GM20000 (cell line): ENCODE measurements around the gene TRAF2.
"Not testable (repeated sequence)": the region's sequence is repeated elsewhere in the genome, so short reads cannot be mapped to it uniquely, and the experiment has no call there.

Source experiments
- DNase-seq: peaks from one replicate; pipeline ENCODE4 v3.0.0; 2012; ENCODE audit warnings: low spot score
- CTCF ChIP-seq: IDR thresholded peaks from 2 replicates; pipeline ENCODE4 v1.5.1; 2012; ENCODE audit warnings: mild to moderate bottlenecking, control low read depth; ENCODE audit errors: extremely low read depth, missing control alignments

TRAF2 gene

GRCh38 chr9:136865041-136865767 is 21.1 kb upstream of the TRAF2 start:
- TF ChIP-seq CTCF: no peak
- DNase-seq: no peak

- DNase-seq: no peak
- TF ChIP-seq CTCF: no peak
Measured at GRCh38 chr9:136865768-136866103, 20.6 kb upstream of the TRAF2 start.

- DNase-seq: not testable (repeated sequence)
Measured at GRCh38 chr9:136866898-136867421, 19.4 kb upstream of the TRAF2 start.

- TF ChIP-seq CTCF: no peak
- no peak for DNase-seq
Measured at GRCh38 chr9:136867480-136867879, 18.8 kb upstream of the TRAF2 start.

- TF ChIP-seq CTCF: no peak
- no peak for DNase-seq
Measured at GRCh38 chr9:136867917-136868316, 18.4 kb upstream of the TRAF2 start.

- DNase-seq: no peak
- no peak for TF ChIP-seq CTCF
Measured at GRCh38 chr9:136868644-136869043, 17.7 kb upstream of the TRAF2 start.

- not testable (repeated sequence) for DNase-seq
Measured at GRCh38 chr9:136869611-136870010, 16.7 kb upstream of the TRAF2 start.

- no peak for TF ChIP-seq CTCF
- DNase-seq: no peak
Measured at GRCh38 chr9:136875155-136875554, 11.2 kb upstream of the TRAF2 start.
